Measurements from ENCODE around the gene KCNE1.
"Not testable (repeated sequence)": the region's sequence is repeated elsewhere in the genome, so short reads cannot be mapped to it uniquely, and the experiment has no call there.

Gene KCNE1

DNA sequence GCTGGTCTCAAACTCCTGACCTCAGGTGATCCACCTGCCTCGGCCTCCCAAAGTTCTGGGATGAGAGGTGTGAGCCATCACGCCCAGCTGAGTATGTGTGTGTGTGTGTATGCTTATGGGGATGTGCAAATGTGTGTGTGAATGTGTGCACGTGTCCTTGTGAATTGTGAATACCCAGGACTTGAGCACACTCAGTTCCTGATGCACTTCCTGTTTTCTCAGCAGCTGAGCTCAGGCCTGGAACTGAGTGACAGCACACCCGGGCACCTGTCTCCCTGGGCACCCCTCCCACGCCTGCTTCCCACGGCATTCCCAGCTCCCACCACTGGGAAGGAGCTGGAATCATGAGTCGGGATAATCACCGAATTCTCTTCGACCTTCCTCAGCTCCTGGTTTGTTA lies 104.7 kb downstream of the KCNE1 start:
- not testable (repeated sequence) for DNase-seq (ENCODE audit: low spot score)

DNA sequence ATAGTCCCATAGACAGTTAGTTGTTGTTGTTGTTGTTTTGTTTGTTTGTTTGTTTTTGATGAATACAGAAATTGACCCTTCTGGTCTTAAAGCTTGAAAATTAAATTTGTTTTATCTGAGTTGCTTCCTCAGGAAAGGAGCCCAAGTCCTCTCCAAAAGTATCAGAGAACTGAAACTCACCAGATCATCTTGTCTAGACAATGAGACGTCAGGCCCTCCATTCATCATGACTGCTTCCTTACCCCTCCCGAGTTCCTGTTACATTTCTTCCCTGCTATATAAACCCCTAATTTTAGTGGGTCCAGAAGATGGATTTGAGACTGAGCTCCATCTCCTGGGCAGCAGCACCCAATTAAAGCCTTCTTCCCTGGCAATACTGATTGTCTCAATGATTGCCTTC lies 105.3 kb downstream of the KCNE1 start:
- DNase-seq (ENCODE audit: low spot score) = not testable (repeated sequence)

DNA sequence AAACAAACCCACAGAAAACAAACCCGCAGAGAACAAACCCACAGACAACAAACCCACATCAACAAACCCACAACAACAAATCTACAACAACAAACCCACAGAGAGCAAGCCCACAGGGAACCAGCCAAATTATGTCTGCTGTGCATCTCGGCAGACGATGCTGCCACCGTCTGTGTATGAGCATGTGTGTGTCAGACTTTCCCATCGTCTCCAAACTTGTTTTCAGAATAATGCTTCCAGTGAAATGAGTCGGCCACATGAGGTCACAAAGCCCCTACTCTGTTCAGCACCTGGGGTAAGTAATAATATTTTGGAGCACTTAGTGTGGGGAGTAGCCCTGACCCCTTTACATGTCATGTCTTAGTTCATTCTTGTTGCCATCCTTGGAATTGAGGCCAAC lies 105.9 kb downstream of the KCNE1 start:
- not testable (repeated sequence) for DNase-seq (ENCODE audit: low spot score)

DNA sequence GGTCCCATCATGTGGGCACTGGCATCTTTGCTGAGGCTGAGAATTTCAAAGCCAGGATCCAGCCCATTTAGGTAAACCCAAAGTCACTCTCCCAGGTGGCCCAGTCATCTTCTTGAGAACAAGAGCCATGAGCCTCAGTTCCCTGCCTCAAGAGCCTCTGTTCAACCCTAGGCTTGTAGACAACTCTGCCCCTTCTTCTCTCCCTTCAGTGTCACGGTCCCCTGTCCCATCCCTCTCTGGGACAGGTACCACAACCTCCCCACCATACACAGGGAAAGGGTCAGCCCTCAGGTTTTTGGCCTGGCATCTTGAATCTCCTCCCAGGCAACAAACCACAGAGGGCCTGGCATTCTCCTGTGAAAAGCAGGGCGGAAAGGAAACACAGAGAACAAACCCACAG lies 106.3 kb downstream of the KCNE1 start:
- DNase-seq (ENCODE audit: low spot score) = not testable (repeated sequence)

DNA sequence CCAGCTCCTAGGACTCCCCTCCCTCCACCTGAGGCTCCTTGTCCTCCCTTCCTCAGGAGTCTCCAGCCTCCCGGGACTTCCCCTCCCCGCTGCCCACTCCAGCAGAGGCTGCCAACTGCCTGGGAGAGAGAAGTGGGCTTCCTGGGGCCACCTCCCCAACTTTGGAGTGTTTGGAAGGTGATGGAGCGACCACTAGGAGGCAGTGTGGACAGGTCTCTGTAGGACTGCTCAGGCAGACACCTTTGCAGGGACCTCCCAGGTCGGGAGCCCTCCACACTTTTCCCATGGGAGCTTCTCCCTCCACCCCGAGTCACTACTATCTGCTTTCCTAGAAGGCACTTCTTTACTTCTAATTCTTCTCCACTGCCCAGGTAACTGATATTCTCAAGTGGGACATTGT lies 107.3 kb downstream of the KCNE1 start:
- not testable (repeated sequence) for DNase-seq (ENCODE audit: low spot score)

DNA sequence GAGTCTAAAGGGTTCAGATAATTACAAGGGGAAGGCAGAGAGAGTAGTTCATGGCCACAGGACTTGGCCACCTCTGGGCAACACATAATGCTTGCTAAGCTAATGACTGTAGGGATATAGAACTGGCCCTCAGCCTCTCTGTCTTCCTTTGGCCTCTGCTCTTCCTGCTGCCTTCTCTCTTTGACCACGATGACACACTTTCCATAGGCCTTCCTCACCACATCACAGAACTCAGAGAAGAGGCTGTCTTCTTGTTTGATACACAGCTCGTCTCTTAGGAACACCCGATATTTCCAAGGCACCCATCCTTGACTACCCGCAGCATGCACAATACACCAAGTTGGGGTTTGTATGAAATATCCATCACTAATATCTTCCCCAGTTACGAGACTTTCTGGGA lies 111.5 kb downstream of the KCNE1 start:
- not testable (repeated sequence) for DNase-seq (ENCODE audit: low spot score)
